Measurements from ENCODE around the gene ZNF608.

DNA sequence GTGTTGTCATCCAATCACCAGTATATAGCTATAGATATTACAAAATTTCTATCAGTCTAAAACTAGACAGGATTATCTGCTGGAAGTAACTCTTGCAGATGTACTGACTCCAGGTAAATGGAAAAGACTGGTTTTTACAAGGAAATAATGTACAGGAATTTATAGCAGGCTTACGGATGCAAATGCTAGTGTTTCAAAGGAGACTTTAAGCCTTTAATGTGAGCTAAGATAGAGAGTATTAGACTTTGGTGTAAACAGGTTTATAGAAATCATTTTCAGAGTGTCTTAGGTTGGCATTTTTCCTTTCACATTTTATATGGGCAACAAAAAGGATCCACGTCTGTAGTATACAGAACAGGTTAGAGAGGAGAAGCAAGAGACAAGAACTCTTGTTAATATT, 16.1 kb downstream of the ZNF608 start:
- TF ChIP-seq, protein P1, sequence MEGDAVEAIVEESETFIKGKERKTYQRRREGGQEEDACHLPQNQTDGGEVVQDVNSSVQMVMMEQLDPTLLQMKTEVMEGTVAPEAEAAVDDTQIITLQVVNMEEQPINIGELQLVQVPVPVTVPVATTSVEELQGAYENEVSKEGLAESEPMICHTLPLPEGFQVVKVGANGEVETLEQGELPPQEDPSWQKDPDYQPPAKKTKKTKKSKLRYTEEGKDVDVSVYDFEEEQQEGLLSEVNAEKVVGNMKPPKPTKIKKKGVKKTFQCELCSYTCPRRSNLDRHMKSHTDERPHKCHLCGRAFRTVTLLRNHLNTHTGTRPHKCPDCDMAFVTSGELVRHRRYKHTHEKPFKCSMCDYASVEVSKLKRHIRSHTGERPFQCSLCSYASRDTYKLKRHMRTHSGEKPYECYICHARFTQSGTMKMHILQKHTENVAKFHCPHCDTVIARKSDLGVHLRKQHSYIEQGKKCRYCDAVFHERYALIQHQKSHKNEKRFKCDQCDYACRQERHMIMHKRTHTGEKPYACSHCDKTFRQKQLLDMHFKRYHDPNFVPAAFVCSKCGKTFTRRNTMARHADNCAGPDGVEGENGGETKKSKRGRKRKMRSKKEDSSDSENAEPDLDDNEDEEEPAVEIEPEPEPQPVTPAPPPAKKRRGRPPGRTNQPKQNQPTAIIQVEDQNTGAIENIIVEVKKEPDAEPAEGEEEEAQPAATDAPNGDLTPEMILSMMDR (IDR thresholded peaks at IDR 0.05): no peak
- no peak for TF ChIP-seq POLR2A (IDR thresholded peaks at IDR 0.05)

Data from testis (tissue), 2 donors.